GM19193 (cell line): ENCODE data around the gene FOLR1.

Experiments
- POLR2A ChIP-seq: IDR thresholded peaks from 4 replicates; pipeline ENCODE4 v1.6.1; 2011; ENCODE audit not compliant: insufficient read depth, insufficient read length; ENCODE audit errors: extremely low read depth

FOLR1 gene

GRCh38 chr11:72230764-72231365 is 38.9 kb downstream of the FOLR1 start:
- TF ChIP-seq POLR2A: no peak

DNA sequence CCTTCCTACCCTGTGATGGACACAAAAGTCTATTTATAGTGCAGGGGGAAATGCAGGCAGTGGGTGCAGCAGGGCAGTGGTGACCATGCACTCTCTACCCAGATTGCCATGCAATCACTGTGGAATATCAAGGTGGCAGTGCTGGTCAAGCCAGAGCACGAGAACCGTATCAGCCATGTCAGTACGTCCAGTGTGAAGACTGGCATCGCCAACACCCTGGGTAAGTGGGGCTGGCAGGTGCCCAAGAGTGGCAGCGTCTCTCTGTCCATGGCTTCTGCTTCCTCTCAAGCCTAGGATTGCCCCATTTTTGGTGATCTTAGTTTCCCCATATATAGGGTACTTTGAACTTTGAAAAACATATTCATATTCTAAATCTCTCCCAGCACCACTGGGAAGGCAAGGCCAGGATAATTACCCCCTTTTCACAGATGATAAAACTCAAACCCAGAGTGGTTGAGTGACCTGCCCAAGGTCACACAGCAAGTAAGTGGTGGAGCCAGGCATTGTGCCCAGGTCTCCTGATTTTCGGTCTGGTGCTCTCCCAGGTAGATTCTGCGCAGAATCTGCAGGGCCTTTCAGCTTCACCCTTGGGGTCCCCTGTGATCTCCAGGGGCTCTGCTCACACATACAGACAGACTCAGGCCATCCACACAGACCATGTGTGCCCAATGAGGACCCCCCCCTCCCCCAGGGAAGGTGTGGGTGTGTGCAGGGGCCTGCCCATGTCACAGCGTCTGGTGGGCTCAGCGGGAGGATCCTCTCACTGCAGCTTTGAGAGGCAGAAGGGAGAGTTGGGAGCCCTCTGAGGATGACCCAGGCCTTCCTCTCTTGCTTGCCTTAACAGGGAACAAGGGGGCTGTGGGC is 39.7 kb downstream of the FOLR1 start:
- no peak for TF ChIP-seq POLR2A

GRCh38 chr11:72232260-72233055 is 40.5 kb downstream of the FOLR1 start:
- no peak for TF ChIP-seq POLR2A

DNA sequence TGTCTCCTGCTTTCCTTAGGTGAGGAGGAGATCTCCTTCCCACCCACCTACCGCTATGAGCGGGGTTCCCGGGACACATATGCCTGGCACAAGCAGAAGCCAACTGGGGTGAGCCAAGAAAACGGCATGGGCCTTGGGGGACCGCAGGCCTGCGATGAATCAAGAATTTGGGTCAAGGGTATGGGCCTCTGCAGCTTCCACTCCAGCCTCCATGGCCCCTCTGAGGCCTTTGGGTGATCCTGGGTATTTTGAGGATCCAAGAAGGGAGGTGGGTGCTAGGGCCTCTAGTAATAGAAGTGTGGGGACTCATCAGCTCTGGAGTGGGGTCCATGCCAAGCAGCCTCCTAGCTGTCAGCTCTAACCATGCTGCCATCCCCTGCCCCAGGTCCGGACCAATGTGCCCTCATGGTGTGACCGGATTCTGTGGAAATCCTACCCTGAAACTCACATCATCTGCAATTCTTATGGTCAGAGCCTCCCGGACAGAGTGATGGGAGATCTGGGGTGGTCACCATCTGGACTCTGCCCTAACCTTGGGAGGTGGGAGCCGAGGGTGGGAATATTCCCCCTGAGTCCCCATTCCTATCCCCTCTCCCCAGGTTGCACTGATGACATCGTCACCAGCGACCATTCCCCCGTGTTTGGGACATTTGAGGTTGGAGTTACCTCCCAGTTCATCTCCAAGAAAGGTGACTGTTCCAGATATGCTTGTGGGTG is 41.3 kb downstream of the FOLR1 start:
- no peak for TF ChIP-seq POLR2A

- TF ChIP-seq POLR2A: peak; percentile 6
Observed at GRCh38 chr11:72233773-72234513, 42.0 kb downstream of the FOLR1 start.

DNA sequence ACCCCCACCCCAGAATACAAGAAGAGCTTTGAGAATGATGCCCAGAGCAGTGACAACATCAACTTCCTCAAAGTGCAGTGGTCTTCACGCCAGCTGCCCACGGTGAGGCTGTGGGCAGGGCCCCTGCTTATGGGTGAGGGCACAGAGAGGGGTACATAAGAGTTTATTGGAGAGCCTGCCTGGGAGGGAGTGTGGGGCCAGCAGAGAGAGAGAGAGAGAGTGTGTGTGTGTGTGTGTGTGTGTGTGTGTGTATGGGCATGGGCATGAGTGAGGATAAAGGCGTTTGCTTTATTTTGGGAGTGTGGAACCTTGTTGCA is 42.5 kb downstream of the FOLR1 start:
- no peak for TF ChIP-seq POLR2A

- no peak for TF ChIP-seq POLR2A
Observed at GRCh38 chr11:72234920-72235319, 43.0 kb downstream of the FOLR1 start.

- no peak for TF ChIP-seq POLR2A
Observed at GRCh38 chr11:72235351-72236057, 43.6 kb downstream of the FOLR1 start.

DNA sequence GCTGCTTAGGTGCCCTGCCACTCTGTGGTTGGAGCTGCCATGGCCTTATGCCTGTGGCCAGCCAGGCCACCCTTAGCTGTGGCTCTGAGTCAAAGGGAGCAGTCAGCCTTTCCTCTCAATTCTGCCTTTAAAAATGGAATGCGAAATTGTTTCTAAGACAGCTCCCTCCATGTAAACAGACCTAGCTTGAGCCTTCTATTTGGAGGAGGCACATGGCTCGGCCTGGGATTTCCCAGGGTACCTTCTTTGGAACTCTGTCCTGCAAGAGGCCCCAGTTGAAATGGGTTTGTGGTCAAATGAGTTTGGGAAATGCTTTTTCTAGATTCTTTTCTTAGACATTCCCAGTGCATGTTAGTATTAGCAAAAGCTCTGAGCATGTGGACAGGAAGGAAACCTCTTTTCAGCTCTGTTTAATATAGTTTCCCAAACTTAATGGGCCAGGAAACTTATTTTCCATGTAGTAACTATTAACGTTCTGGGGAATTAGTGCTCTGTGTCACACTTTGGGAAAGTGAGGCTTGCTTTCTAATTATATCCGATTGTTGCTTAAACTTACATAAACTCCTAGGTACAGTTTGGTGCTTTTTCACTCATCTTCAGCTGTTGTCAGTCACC is 44.2 kb downstream of the FOLR1 start:
- TF ChIP-seq POLR2A: no peak

- TF ChIP-seq POLR2A: no peak
Observed at GRCh38 chr11:72236774-72237111, 44.8 kb downstream of the FOLR1 start.

GRCh38 chr11:72237112-72237931 is 45.4 kb downstream of the FOLR1 start:
- TF ChIP-seq POLR2A: no peak

- no peak for TF ChIP-seq POLR2A
Observed at GRCh38 chr11:72238040-72238450, 46.1 kb downstream of the FOLR1 start.
